ENCODE results near the gene SUPT5H. TPM values are rescaled to one million over a fixed set of nuclear protein-coding genes. Genes with fewer than 3 reads are reported as not detected.

SUPT5H gene
- total and polyA plus RNA-seq, 2 of the 13 experiments (the other 11 are each of a cell fraction or from before 2014, with no cell fraction given): 48.2 to 51.7 TPM

- TF ChIP-seq ZNF567 (CRISPR knock-in tag; IDR thresholded peaks at IDR 0.05; ENCODE audit: borderline replicate concordance) (peak; percentile 38; the same call in 1 of the 2 replicates), BCL3 (CRISPR knock-in tag; IDR thresholded peaks at IDR 0.05) (no peak), PBX2 (CRISPR knock-in tag; IDR thresholded peaks at IDR 0.05) (no peak), ZGPAT (CRISPR knock-in tag; IDR thresholded peaks at IDR 0.05) (peak; percentile 95), ZBTB10 (CRISPR knock-in tag; IDR thresholded peaks at IDR 0.05; ENCODE audit: borderline replicate concordance) (no peak), FOXK2 (IDR thresholded peaks at IDR 0.05) (no peak), MED1 (CRISPR knock-in tag; IDR thresholded peaks at IDR 0.05) (0 out of 2 replicates have a peak, but pooled peaks have one; percentile 29), ZNF296 (CRISPR knock-in tag; conservative IDR thresholded peaks at IDR 0.05) (no peak), ATF6 (CRISPR knock-in tag; conservative IDR thresholded peaks at IDR 0.05) (0 out of 2 replicates have a peak, but pooled peaks have one; percentile 33), HIC2 (CRISPR knock-in tag; IDR thresholded peaks at IDR 0.05; ENCODE audit: low read depth) (no peak), ZNF720 (CRISPR knock-in tag; IDR thresholded peaks at IDR 0.05) (no peak), ZXDC (CRISPR knock-in tag; IDR thresholded peaks at IDR 0.05) (peak; percentile 50)
Observed at GRCh38 chr19:39480337-39481228, 35.2 kb downstream of the SUPT5H start, which contains the start of gene TIMM50 (continued).
